Peyer's patch (tissue), 4 donors: ENCODE results near the gene DTX2.
"Not testable (repeated sequence)": the region's sequence is repeated elsewhere in the genome, so short reads cannot be mapped to it uniquely, and the experiment has no call there.

Experiments used
- CTCF ChIP-seq, 6 experiments: fragments of 450-650 bp in 4 of 6; fragments of 200-600 bp in 2 of 6; sonication (generic) in 1 of 6; IDR thresholded peaks; one replicate each; pipeline ENCODE4 v1.5.1; 2017 to 2019; ENCODE audit warnings: antibody characterized with exemption in 6 of 6, mild to moderate bottlenecking in 3 of 6, moderate library complexity in 1 of 6
- POLR2A ChIP-seq, 2 donors: fragments of 450-650 bp; IDR thresholded peaks; one replicate each; pipeline ENCODE4 v1.5.1; 2017; ENCODE audit warnings: antibody characterized with exemption in 2 of 2, mild to moderate bottlenecking in 2 of 2, moderate library complexity in 2 of 2

- TF ChIP-seq CTCF, POLR2A (IDR thresholded peaks at IDR 0.05): not testable (repeated sequence)
Observed at GRCh38 chr7:76498583-76499200, 37.2 kb downstream of the DTX2 start.
